ENCODE data around the gene WDR27.

DNA sequence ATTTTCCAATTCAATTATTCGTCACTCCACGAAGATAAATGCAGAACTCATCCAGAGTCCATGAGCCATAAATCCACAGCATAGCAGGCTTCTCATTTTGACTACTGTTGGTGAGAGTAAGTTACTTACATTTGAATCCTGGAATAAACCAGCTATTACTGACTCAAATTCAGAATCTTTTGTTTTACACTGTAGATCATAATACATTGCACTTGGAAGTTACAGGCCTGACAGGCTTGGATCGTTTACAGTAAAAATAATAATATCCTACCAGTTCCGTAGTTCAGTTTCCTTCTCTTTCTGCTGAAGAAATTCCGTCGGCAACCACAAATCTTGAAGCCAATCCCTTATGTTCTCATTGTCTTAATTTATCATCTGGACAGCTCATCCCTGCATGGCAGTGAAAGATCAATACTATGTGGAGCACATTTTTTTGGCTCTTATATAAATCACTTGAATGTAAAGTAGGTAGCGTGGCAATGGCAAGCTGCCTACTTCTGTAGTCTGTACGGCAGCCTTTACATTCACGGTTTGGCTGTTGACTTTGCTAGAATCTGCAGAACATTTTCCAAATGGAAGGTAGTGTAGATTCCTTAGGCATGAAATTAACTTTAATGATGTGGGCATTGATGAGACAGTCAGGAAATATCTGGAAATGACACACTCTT lies 142.9 kb downstream of the WDR27 start:
- TF ChIP-seq, protein P1, sequence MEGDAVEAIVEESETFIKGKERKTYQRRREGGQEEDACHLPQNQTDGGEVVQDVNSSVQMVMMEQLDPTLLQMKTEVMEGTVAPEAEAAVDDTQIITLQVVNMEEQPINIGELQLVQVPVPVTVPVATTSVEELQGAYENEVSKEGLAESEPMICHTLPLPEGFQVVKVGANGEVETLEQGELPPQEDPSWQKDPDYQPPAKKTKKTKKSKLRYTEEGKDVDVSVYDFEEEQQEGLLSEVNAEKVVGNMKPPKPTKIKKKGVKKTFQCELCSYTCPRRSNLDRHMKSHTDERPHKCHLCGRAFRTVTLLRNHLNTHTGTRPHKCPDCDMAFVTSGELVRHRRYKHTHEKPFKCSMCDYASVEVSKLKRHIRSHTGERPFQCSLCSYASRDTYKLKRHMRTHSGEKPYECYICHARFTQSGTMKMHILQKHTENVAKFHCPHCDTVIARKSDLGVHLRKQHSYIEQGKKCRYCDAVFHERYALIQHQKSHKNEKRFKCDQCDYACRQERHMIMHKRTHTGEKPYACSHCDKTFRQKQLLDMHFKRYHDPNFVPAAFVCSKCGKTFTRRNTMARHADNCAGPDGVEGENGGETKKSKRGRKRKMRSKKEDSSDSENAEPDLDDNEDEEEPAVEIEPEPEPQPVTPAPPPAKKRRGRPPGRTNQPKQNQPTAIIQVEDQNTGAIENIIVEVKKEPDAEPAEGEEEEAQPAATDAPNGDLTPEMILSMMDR (IDR thresholded peaks at IDR 0.05): no peak
- no peak for TF ChIP-seq POLR2A (IDR thresholded peaks at IDR 0.05)
- TF ChIP-seq EP300 (IDR thresholded peaks at IDR 0.05): no peak
